Neural progenitor cell (in vitro differentiated cells): ENCODE results near the gene BBS9.

Experiments used
- CTCF ChIP-seq: fragments of 200-600 bp; sonication (generic); IDR thresholded peaks from 2 replicates; pipeline ENCODE4 v1.5.1; 2017; ENCODE audit warnings: antibody characterized with exemption, mild to moderate bottlenecking
- EZH2 ChIP-seq: fragments of 200-600 bp; sonication (generic); IDR thresholded peaks from 2 replicates; pipeline ENCODE4 v1.6.1; 2017; ENCODE audit warnings: antibody characterized with exemption, mild to moderate bottlenecking, moderate library complexity

GRCh38 chr7:33233659-33234058 is 104.3 kb downstream of the BBS9 start:
- TF ChIP-seq EZH2 (no peak), CTCF (no peak)
